SK-N-SH (cell line): ENCODE data around the gene LIX1L. TPM values are rescaled to one million over a fixed set of nuclear protein-coding genes. Genes with fewer than 3 reads are reported as not detected.

Experiments
- CTCF ChIA-PET: fragments of 300-600, 350-600 bp; formaldehyde crosslinking; extraction: SDS; loops from one replicate; lab custom pipeline; 2021; lab: Yijun Ruan, JAX
- POLR2A ChIA-PET: fragments of 350-600 bp; sonication (Branson Sonifier 250); formaldehyde crosslinking; extraction: SDS; loops from one replicate; lab custom pipeline; 2020; ENCODE audit warnings: antibody characterized with exemption, inconsistent platforms; lab: Yijun Ruan, JAX
- DNase-seq: peaks from one replicate; pipeline ENCODE4 v3.0.0; 2012
- H2AFZ ChIP-seq: fragments of 200-600 bp; sonication (generic); 2 replicates; pipeline ENCODE4 v1.8.1; 2016; ENCODE audit warnings: antibody characterized with exemption, mild to moderate bottlenecking, low read depth
- H3F3A ChIP-seq: fragments of 200-600 bp; sonication (generic); replicated peaks from 2 replicates; pipeline ENCODE3; 2016; ENCODE audit warnings: antibody characterized with exemption, mild to moderate bottlenecking; ENCODE audit not compliant: insufficient read depth
- H3K27ac ChIP-seq, 2 experiments: fragments of 200-500 bp in 1 of 2; fragments of 200-600 bp in 1 of 2; sonication (Bioruptor generic) in 1 of 2; sonication (generic), shearing (Covaris generic) in 1 of 2; 2 replicates each; pipeline versions ENCODE4 v1.5.1 to v1.6.1; 2014 to 2016; ENCODE audit warnings: low read depth in 2 of 2, inconsistent platforms in 1 of 2, low read length in 1 of 2, mild to moderate bottlenecking in 1 of 2, mixed read lengths in 1 of 2
- H3K27me3 ChIP-seq: fragments of 200-600 bp; sonication (generic), shearing (Covaris generic); 2 replicates; pipeline ENCODE4 v1.6.1; 2016; ENCODE audit warnings: mixed run types; ENCODE audit not compliant: insufficient read depth
- H3K36me3 ChIP-seq, 2 experiments: fragments of 200-500 bp in 1 of 2; fragments of 200-600 bp in 1 of 2; sonication (Bioruptor generic) in 1 of 2; sonication (generic) in 1 of 2; replicated peaks in 1 of 2; 2 replicates each; pipeline versions ENCODE3 to v1.5.1; 2014 to 2016; ENCODE audit warnings: low read length in 1 of 2, mild to moderate bottlenecking in 1 of 2; ENCODE audit not compliant: insufficient read depth in 2 of 2, control insufficient read depth in 1 of 2
- H3K4me1 ChIP-seq, 2 experiments: fragments of 200-500 bp in 1 of 2; fragments of 200-600 bp in 1 of 2; sonication (Bioruptor generic) in 1 of 2; sonication (generic), shearing (Covaris generic) in 1 of 2; 2 replicates each; pipeline versions ENCODE4 v1.5.1 to v1.6.1; 2014 to 2016; ENCODE audit warnings: low read depth in 1 of 2, low read length in 1 of 2, mixed run types in 1 of 2; ENCODE audit not compliant: insufficient read depth in 2 of 2, control insufficient read depth in 1 of 2
- H3K4me2 ChIP-seq: fragments of 200-600 bp; sonication (generic), shearing (Covaris generic); 2 replicates; pipeline ENCODE4 v1.6.1; 2017; ENCODE audit warnings: mixed run types
- H3K4me3 ChIP-seq, 2 experiments: fragments of 200-500 bp in 1 of 2; fragments of 200-600 bp in 1 of 2; sonication (Bioruptor generic) in 1 of 2; sonication (generic), shearing (Covaris generic) in 1 of 2; 2 replicates each; pipeline versions ENCODE4 v1.5.1 to v1.8.1; 2014 to 2016; ENCODE audit warnings: low read depth in 2 of 2, inconsistent platforms in 1 of 2, low read length in 1 of 2, mild to moderate bottlenecking in 1 of 2, mixed read lengths in 1 of 2, moderate library complexity in 1 of 2
- H3K79me2 ChIP-seq: fragments of 200-600 bp; sonication (generic); 2 replicates; pipeline ENCODE4 v1.8.1; 2017; ENCODE audit warnings: mild to moderate bottlenecking; ENCODE audit not compliant: insufficient read depth
- H3K9ac ChIP-seq: fragments of 200-600 bp; sonication (generic); 2 replicates; pipeline ENCODE4 v1.6.1; 2017; ENCODE audit warnings: mixed run types
- H3K9me2 ChIP-seq: fragments of 200-600 bp; sonication (generic); 2 replicates; pipeline ENCODE4 v1.6.1; 2017; ENCODE audit warnings: mixed run types
- H3K9me3 ChIP-seq: fragments of 200-600 bp; sonication (generic); 2 replicates; pipeline ENCODE4 v1.6.1; 2017; ENCODE audit warnings: mixed run types, mild to moderate bottlenecking, moderate library complexity
- H4K20me1 ChIP-seq: fragments of 200-600 bp; sonication (generic); 2 replicates; pipeline ENCODE4 v1.6.1; 2017; ENCODE audit warnings: mild to moderate bottlenecking, mixed run types; ENCODE audit not compliant: insufficient read depth
- CTCF ChIP-seq: fragments of 200-600 bp; sonication (generic); IDR thresholded peaks from 2 replicates; pipeline ENCODE4 v1.6.1; 2017; ENCODE audit warnings: antibody characterized with exemption, mild to moderate bottlenecking, moderate library complexity
- ELF1 ChIP-seq: IDR thresholded peaks from 2 replicates; pipeline ENCODE4 v1.4.0; 2012
- EZH2phosphoT487 ChIP-seq: fragments of 200-600 bp; sonication (generic); IDR thresholded peaks from 2 replicates; pipeline ENCODE4 v1.6.1; 2017; ENCODE audit warnings: low read depth, mixed run types, mild to moderate bottlenecking, antibody characterized with exemption, moderate library complexity, borderline replicate concordance
- FOXJ3 ChIP-seq: sonication (generic); formaldehyde crosslinking; IDR thresholded peaks from 2 replicates; pipeline ENCODE4 v1.5.1; 2020; ENCODE audit warnings: mild to moderate bottlenecking, missing genetic modification reagents
- GABPA ChIP-seq: IDR thresholded peaks from 2 replicates; pipeline ENCODE4 v1.4.0; 2012; ENCODE audit warnings: low read depth, mild to moderate bottlenecking
- IRF3 ChIP-seq: fragments of 150-350 bp; IDR thresholded peaks from 2 replicates; pipeline ENCODE4 v1.6.1; 2016; ENCODE audit warnings: mild to moderate bottlenecking, low read depth, low read length
- JUND ChIP-seq: IDR thresholded peaks from 2 replicates; pipeline ENCODE4 v1.4.0; 2012
- MEF2A ChIP-seq: IDR thresholded peaks from 2 replicates; pipeline ENCODE4 v1.4.0; 2012; ENCODE audit warnings: low read depth, borderline replicate concordance
- MXI1 ChIP-seq: IDR thresholded peaks from 2 replicates; pipeline ENCODE4 v1.6.1; 2012; ENCODE audit warnings: mild to moderate bottlenecking, low read depth, low read length, improper control_type of control experiment
- NFIC ChIP-seq: IDR thresholded peaks from 2 replicates; pipeline ENCODE4 v1.4.0; 2012; ENCODE audit warnings: borderline replicate concordance
- NRF1 ChIP-seq: IDR thresholded peaks from 2 replicates; pipeline ENCODE4 v1.6.1; 2012; ENCODE audit warnings: low read depth, mild to moderate bottlenecking, low read length
- PBX3 ChIP-seq: IDR thresholded peaks from 2 replicates; pipeline ENCODE4; 2012
- POLR2AphosphoS5 ChIP-seq: IDR thresholded peaks from 2 replicates; pipeline ENCODE4 v1.6.1; 2012; ENCODE audit warnings: low read depth, low read length
- RAD21 ChIP-seq: IDR thresholded peaks from 2 replicates; pipeline ENCODE4 v1.6.1; 2012; ENCODE audit warnings: mild to moderate bottlenecking, low read length
- RCOR1 ChIP-seq: fragments of 150-350 bp; IDR thresholded peaks from 2 replicates; pipeline ENCODE4 v1.6.1; 2017; ENCODE audit warnings: antibody characterized with exemption, low read length
- REST ChIP-seq: IDR thresholded peaks from 2 replicates; pipeline ENCODE4 v1.6.1; 2012; ENCODE audit warnings: mild to moderate bottlenecking, low read depth, low read length, moderate library complexity
- SMC3 ChIP-seq: IDR thresholded peaks from 2 replicates; pipeline ENCODE4 v1.6.1; 2012; ENCODE audit warnings: low read depth, low read length, improper control_type of control experiment
- TAF1 ChIP-seq: IDR thresholded peaks from 2 replicates; pipeline ENCODE4 v1.6.1; 2012; ENCODE audit warnings: low read depth, mild to moderate bottlenecking, low read length, moderate library complexity, borderline replicate concordance
- TEAD4 ChIP-seq: IDR thresholded peaks from 2 replicates; pipeline ENCODE4 v1.4.0; 2012; ENCODE audit warnings: mild to moderate bottlenecking, borderline replicate concordance; ENCODE audit not compliant: insufficient read depth
- YY1 ChIP-seq: IDR thresholded peaks from 2 replicates; pipeline ENCODE4 v1.4.0; 2012; ENCODE audit warnings: low read depth, mild to moderate bottlenecking
- WGBS: methylation state at CpG from one replicate; pipeline ENCODE4 v1.1.6; 2017; ENCODE audit warnings: low lambda C conversion rate; 5-methylcytosine and 5-hydroxymethylcytosine counted together
- polyA plus RNA-seq, 3 experiments: library from polyadenylated mRNA; depleted of rRNA; stranded (reverse); fragments of >200 nt; gene quantifications; 2 replicates each; pipeline ENCODE4 v1.2.3, GENCODE V29; 2012

LIX1L gene
- polyA plus RNA-seq, 1 of the 3 experiments (the other 2 are of a cell fraction) = 39.1 TPM

DNA sequence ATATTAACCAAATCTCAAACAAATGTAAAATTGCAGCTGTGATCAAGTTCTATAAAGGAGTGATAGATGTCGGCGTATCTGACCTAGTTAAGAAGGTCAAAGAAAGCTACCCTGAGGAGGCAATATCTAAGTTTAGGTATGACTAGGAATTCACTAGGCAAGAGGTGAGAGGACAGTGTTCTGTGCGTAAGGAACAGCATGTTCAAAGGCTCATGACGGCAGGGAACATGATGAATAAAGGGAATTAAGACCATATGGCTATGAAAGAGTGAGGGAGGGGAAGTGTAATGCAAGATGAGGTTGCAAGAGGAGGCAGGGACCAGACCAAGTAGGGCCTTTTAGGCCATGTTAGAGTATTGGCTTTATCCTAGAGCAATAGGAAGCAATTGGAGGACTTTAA is 8.6 kb downstream of the LIX1L start:
- ChIA-PET POLR2A (interaction anchor here (0.6 kb wide), 1 partner anchor 103 kb away, joined by 3 read pairs; no protein-coding TSS in a partner anchor), CTCF (no interaction called here)
- Histone ChIP-seq H4K20me1 (no peaks in the 10 kb centered on the region), H3K9me3 (no peaks in the 10 kb centered on the region), H3K4me1 (no peaks in the 10 kb centered on the region; a peak in 1 of 4 replicates), H3K27ac (no peak overlapping the region), H3K9me2 (no peaks in the 10 kb centered on the region), H3F3A (no peaks in the 10 kb centered on the region), H3K27me3 (no peaks in the 10 kb centered on the region), H3K4me2 (no peak overlapping the region), H3K36me3 (peaks cover 17 to 26% of the 10 kb centered on the region in 2 experiments), H3K9ac (no peak overlapping the region), H3K79me2 (peaks cover 99% of the 10 kb centered on the region), H3K4me3 (no peak overlapping the region), H2AFZ (no peak overlapping the region)
- DNase-seq = no peak
- WGBS = 89% methylated on average over 4 of the region's 4 CpGs
- TF ChIP-seq TEAD4 = no peak
- no peak for TF ChIP-seq NRF1
- TF ChIP-seq RAD21 = no peak
- no peak for TF ChIP-seq REST
- TF ChIP-seq MXI1 = no peak
- TF ChIP-seq EZH2phosphoT487 = no peak
- TF ChIP-seq NFIC = no peak
- TF ChIP-seq POLR2AphosphoS5 = no peak
- no peak for TF ChIP-seq TAF1
- TF ChIP-seq SMC3 = no peak
- TF ChIP-seq CTCF = no peak
- TF ChIP-seq ELF1 = no peak
- TF ChIP-seq YY1 = no peak
- TF ChIP-seq IRF3 = no peak
- no peak for TF ChIP-seq GABPA
- no peak for TF ChIP-seq JUND
- no peak for TF ChIP-seq PBX3
- TF ChIP-seq MEF2A = no peak
- TF ChIP-seq FOXJ3 = no peak
- TF ChIP-seq RCOR1 = no peak
